Measurements from ENCODE around the gene EDDM3A. TPM values are rescaled to one million over a fixed set of nuclear protein-coding genes. Genes with fewer than 3 reads are reported as not detected.

The EDDM3A gene
- total RNA-seq, 1 donor from 2014 or later = not detected

- Mint-ChIP-seq H3K36me3 (ENCODE audit: low read depth, unreplicated experiment) (no peaks in the 10 kb centered on the region), H3K9me3 (ENCODE audit: unreplicated experiment) (peaks cover 2% of the 10 kb centered on the region), H3K27me3 (ENCODE audit: low read depth, unreplicated experiment) (no peaks in the 10 kb centered on the region), H3K4me1 (ENCODE audit: low read depth, unreplicated experiment) (no peaks in the 10 kb centered on the region), H3K27ac (ENCODE audit: unreplicated experiment) (no peak overlapping the region), H3K4me3 (ENCODE audit: unreplicated experiment) (no peak overlapping the region)
- Histone ChIP-seq H3K4me3 (ENCODE audit: insufficient read depth, low read depth, low read length) (no peak overlapping the region), H4K20me1 (ENCODE audit: insufficient read depth, low read length) (no peaks in the 10 kb centered on the region), H3K27ac (ENCODE audit: low read depth, low read length) (no peak overlapping the region), H3K79me2 (ENCODE audit: insufficient read depth, low read length) (no peaks in the 10 kb centered on the region), H3K36me3 (ENCODE audit: insufficient read depth, low read length) (no peaks in the 10 kb centered on the region), H2AFZ (ENCODE audit: low read depth, low read length) (no peak overlapping the region), H3K4me2 (ENCODE audit: low read length) (no peak overlapping the region), H3K9ac (ENCODE audit: low read length) (no peak overlapping the region), H3K9me3 (ENCODE audit: insufficient read depth, low read depth, low read length) (no peaks in the 10 kb centered on the region), H3K27me3 (ENCODE audit: insufficient read depth, low read length) (no peaks in the 10 kb centered on the region), H3K4me1 (ENCODE audit: insufficient read depth, low read length) (no peaks in the 10 kb centered on the region)
- FAIRE-seq (no peak), DNase-seq (ENCODE audit: low read depth) (no peak)
- TF ChIP-seq EZH2 (IDR thresholded peaks at IDR 0.05; ENCODE audit: insufficient read depth, low read length) (no peak), CTCF (IDR thresholded peaks at IDR 0.05; ENCODE audit: insufficient read depth, low read depth, low read length) (no peak)
These were observed 45.5 kb downstream of the EDDM3A start for GRCh38 chr14:20791187-20791586.

GRCh38 chr14:20791597-20791996, 45.9 kb downstream of the EDDM3A start:
- Mint-ChIP-seq H3K4me3 (ENCODE audit: unreplicated experiment) (no peak overlapping the region), H3K4me1 (ENCODE audit: low read depth, unreplicated experiment) (no peaks in the 10 kb centered on the region), H3K9me3 (ENCODE audit: unreplicated experiment) (peaks cover 2% of the 10 kb centered on the region), H3K27me3 (ENCODE audit: low read depth, unreplicated experiment) (no peaks in the 10 kb centered on the region), H3K36me3 (ENCODE audit: low read depth, unreplicated experiment) (no peaks in the 10 kb centered on the region), H3K27ac (ENCODE audit: unreplicated experiment) (no peak overlapping the region)
- Histone ChIP-seq H3K4me1 (ENCODE audit: insufficient read depth, low read length) (no peaks in the 10 kb centered on the region), H3K9me3 (ENCODE audit: insufficient read depth, low read depth, low read length) (no peaks in the 10 kb centered on the region), H3K36me3 (ENCODE audit: insufficient read depth, low read length) (no peaks in the 10 kb centered on the region), H3K4me2 (ENCODE audit: low read length) (no peak overlapping the region), H3K79me2 (ENCODE audit: insufficient read depth, low read length) (no peaks in the 10 kb centered on the region), H3K27ac (ENCODE audit: low read depth, low read length) (no peak overlapping the region), H3K4me3 (ENCODE audit: insufficient read depth, low read depth, low read length) (no peak overlapping the region), H2AFZ (ENCODE audit: low read depth, low read length) (no peak overlapping the region), H4K20me1 (ENCODE audit: insufficient read depth, low read length) (no peaks in the 10 kb centered on the region), H3K27me3 (ENCODE audit: insufficient read depth, low read length) (no peaks in the 10 kb centered on the region), H3K9ac (ENCODE audit: low read length) (no peak overlapping the region)
- DNase-seq (ENCODE audit: low read depth) (no peak), FAIRE-seq (no peak)
- TF ChIP-seq EZH2 (IDR thresholded peaks at IDR 0.05; ENCODE audit: insufficient read depth, low read length) = no peak
- no peak for TF ChIP-seq CTCF (IDR thresholded peaks at IDR 0.05; ENCODE audit: insufficient read depth, low read depth, low read length)

- TF ChIP-seq CTCF (IDR thresholded peaks at IDR 0.05; ENCODE audit: insufficient read depth, low read depth, low read length) (no peak), EZH2 (IDR thresholded peaks at IDR 0.05; ENCODE audit: insufficient read depth, low read length) (no peak)
- no peaks in the 10 kb centered on the region for H3K36me3 Mint-ChIP-seq (ENCODE audit: low read depth, unreplicated experiment)
- Histone ChIP-seq H3K4me3 (ENCODE audit: insufficient read depth, low read depth, low read length) (no peak overlapping the region), H3K4me2 (ENCODE audit: low read length) (no peak overlapping the region), H4K20me1 (ENCODE audit: insufficient read depth, low read length) (no peaks in the 10 kb centered on the region), H3K9ac (ENCODE audit: low read length) (no peak overlapping the region), H3K36me3 (ENCODE audit: insufficient read depth, low read length) (no peaks in the 10 kb centered on the region), H3K27ac (ENCODE audit: low read depth, low read length) (no peak overlapping the region), H3K79me2 (ENCODE audit: insufficient read depth, low read length) (no peaks in the 10 kb centered on the region), H3K4me1 (ENCODE audit: insufficient read depth, low read length) (no peaks in the 10 kb centered on the region), H3K9me3 (ENCODE audit: insufficient read depth, low read depth, low read length) (no peaks in the 10 kb centered on the region), H2AFZ (ENCODE audit: low read depth, low read length) (no peak overlapping the region), H3K27me3 (ENCODE audit: insufficient read depth, low read length) (no peaks in the 10 kb centered on the region)
- no peak for DNase-seq (ENCODE audit: low read depth)
- FAIRE-seq = no peak
- peaks cover 2% of the 10 kb centered on the region for H3K9me3 Mint-ChIP-seq (ENCODE audit: unreplicated experiment)
- no peaks in the 10 kb centered on the region for H3K27me3 Mint-ChIP-seq (ENCODE audit: low read depth, unreplicated experiment)
- no peaks in the 10 kb centered on the region for H3K4me1 Mint-ChIP-seq (ENCODE audit: low read depth, unreplicated experiment)
- H3K4me3 Mint-ChIP-seq (ENCODE audit: unreplicated experiment) = no peak overlapping the region
- no peak overlapping the region for H3K27ac Mint-ChIP-seq (ENCODE audit: unreplicated experiment)
These were observed 46.9 kb downstream of the EDDM3A start for GRCh38 chr14:20792556-20792955.

Measured in astrocyte (in vitro differentiated cells and primary cell).